Neural cell (in vitro differentiated cells): ENCODE results near the gene TREML1. TPM values are rescaled to one million over a fixed set of nuclear protein-coding genes. Genes with fewer than 3 reads are reported as not detected.

ENCODE experiments used
- H2AFZ ChIP-seq: fragments of 200-600, 300-800 bp; sonication (generic), shearing (Covaris generic); 2 replicates; pipeline ENCODE4 v1.6.0; 2014; ENCODE audit warnings: low read depth, mild to moderate bottlenecking, antibody characterized with exemption, low read length, moderate library complexity
- H3F3A ChIP-seq: fragments of 200-600 bp; shearing (Covaris generic); 2 replicates; pipeline ENCODE4 v1.6.1; 2016; ENCODE audit warnings: mild to moderate bottlenecking, moderate library complexity, mixed read lengths, antibody characterized with exemption, low read length; ENCODE audit not compliant: insufficient read depth, poor library complexity, severe bottlenecking
- H3K27ac ChIP-seq: fragments of 200-600, 300-800 bp; sonication (generic), shearing (Covaris generic); 2 replicates; pipeline ENCODE4 v1.5.1; 2014; ENCODE audit warnings: mild to moderate bottlenecking, low read length, moderate library complexity
- H3K27me3 ChIP-seq: fragments of 300-800, 200-600 bp; sonication (generic), shearing (Covaris generic); 2 replicates; pipeline ENCODE4 v1.6.0; 2014; ENCODE audit warnings: mild to moderate bottlenecking, low read depth, low read length, moderate library complexity; ENCODE audit not compliant: insufficient read depth
- H3K36me3 ChIP-seq: fragments of 300-800, 200-600 bp; sonication (generic), shearing (Covaris generic); 2 replicates; pipeline ENCODE4 v1.5.1; 2014; ENCODE audit warnings: mild to moderate bottlenecking, antibody characterized with exemption, low read length, moderate library complexity; ENCODE audit not compliant: insufficient read depth
- H3K4me2 ChIP-seq: fragments of 300-800, 200-600 bp; sonication (generic), shearing (Covaris generic); 2 replicates; pipeline ENCODE4 v1.6.0; 2014; ENCODE audit warnings: mild to moderate bottlenecking, low read length
- H3K4me3 ChIP-seq: fragments of 300-800, 200-600 bp; sonication (generic), shearing (Covaris generic); 2 replicates; pipeline ENCODE4 v1.5.1; 2014; ENCODE audit warnings: mild to moderate bottlenecking, low read length, moderate library complexity
- H3K79me2 ChIP-seq: fragments of 200-600 bp; shearing (Covaris generic); replicated peaks from 2 replicates; pipeline ENCODE4 v1.6.0; 2014; ENCODE audit warnings: mild to moderate bottlenecking, low read length, moderate library complexity; ENCODE audit not compliant: insufficient read depth
- H3K9ac ChIP-seq: fragments of 300-800, 200-600 bp; sonication (generic), shearing (Covaris generic); 2 replicates; pipeline ENCODE4 v1.6.1; 2016; ENCODE audit warnings: mild to moderate bottlenecking, low read length, mixed read lengths
- H3K9me2 ChIP-seq: fragments of 200-600 bp; shearing (Covaris generic); 2 replicates; pipeline ENCODE4 v1.6.1; 2016; ENCODE audit warnings: mild to moderate bottlenecking, low read length, mixed read lengths; ENCODE audit not compliant: insufficient read depth
- H3K9me3 ChIP-seq: fragments of 200-600, 300-800 bp; sonication (generic), shearing (Covaris generic); 2 replicates; pipeline ENCODE4 v1.6.1; 2016; ENCODE audit warnings: mild to moderate bottlenecking, mixed run types, low read length, moderate library complexity, mixed read lengths
- H4K20me1 ChIP-seq: fragments of 200-600 bp; shearing (Covaris generic); 2 replicates; pipeline ENCODE4 v1.6.1; 2016; ENCODE audit warnings: mild to moderate bottlenecking, mixed run types; ENCODE audit not compliant: insufficient read depth
- CTCF ChIP-seq: fragments of 450-650 bp; IDR thresholded peaks from 2 replicates; pipeline ENCODE4 v1.5.1; 2014; ENCODE audit warnings: antibody characterized with exemption, mild to moderate bottlenecking, moderate library complexity; ENCODE audit not compliant: poor library complexity, severe bottlenecking
- EP300 ChIP-seq: fragments of 450-650 bp; conservative IDR thresholded peaks from 2 replicates; pipeline ENCODE4 v1.6.1; 2014; ENCODE audit warnings: antibody characterized with exemption, mild to moderate bottlenecking, moderate library complexity; ENCODE audit not compliant: poor library complexity, severe bottlenecking
- EZH2 ChIP-seq: fragments of 200-600, 300-800 bp; shearing (Covaris generic), sonication (generic); IDR thresholded peaks from 2 replicates; pipeline ENCODE4 v1.6.1; 2014; ENCODE audit warnings: antibody characterized with exemption, low read length, borderline replicate concordance, mild to moderate bottlenecking; ENCODE audit not compliant: insufficient read depth, poor library complexity, severe bottlenecking
- MXI1 ChIP-seq: fragments of 450-650 bp; conservative IDR thresholded peaks from 2 replicates; pipeline ENCODE4 v1.6.1; 2014; ENCODE audit warnings: antibody characterized with exemption, mild to moderate bottlenecking; ENCODE audit not compliant: poor library complexity, severe bottlenecking
- POLR2AphosphoS5 ChIP-seq: IDR thresholded peaks from 2 replicates; pipeline ENCODE4 v1.6.1; 2012
- RAD21 ChIP-seq: fragments of 450-650 bp; conservative IDR thresholded peaks from 2 replicates; pipeline ENCODE4 v1.6.1; 2014; ENCODE audit warnings: antibody characterized with exemption, mild to moderate bottlenecking, moderate library complexity
- REST ChIP-seq: IDR thresholded peaks from 2 replicates; pipeline ENCODE4 v1.6.1; 2012; ENCODE audit warnings: borderline replicate concordance
- SMC3 ChIP-seq: fragments of 450-650 bp; conservative IDR thresholded peaks from 2 replicates; pipeline ENCODE4 v1.6.1; 2014; ENCODE audit warnings: antibody characterized with exemption, mild to moderate bottlenecking, moderate library complexity; ENCODE audit not compliant: poor library complexity
- TAF1 ChIP-seq: IDR thresholded peaks from 2 replicates; pipeline ENCODE4 v1.6.1; 2012; ENCODE audit warnings: low read depth
- polyA plus RNA-seq: library from polyadenylated mRNA; depleted of rRNA; stranded (reverse); fragments of >200 nt; gene quantifications from 2 replicates; pipeline ENCODE4 v1.2.3, GENCODE V29; 2014

TREML1 gene
- polyA plus RNA-seq, 1 donor from 2014 or later, result not detected

DNA sequence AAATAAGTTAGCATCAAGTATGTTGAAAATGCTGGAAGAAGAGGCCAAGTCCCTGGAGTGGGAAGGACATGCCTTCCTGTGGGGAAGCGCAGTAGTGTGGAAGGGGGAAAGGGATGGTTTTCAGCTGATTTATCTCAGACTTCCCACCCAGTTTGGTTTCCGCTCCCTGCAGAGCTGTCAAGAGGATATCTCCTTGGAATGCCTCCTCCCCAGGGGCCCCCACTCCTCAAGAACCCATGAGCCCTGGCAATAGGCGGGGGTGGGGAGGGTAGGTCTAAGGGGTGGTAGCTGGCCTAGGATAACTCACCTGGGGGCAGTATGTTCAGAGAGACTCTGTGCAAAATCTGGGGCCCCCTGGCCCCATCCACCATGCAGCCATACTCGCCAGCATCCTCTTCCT, 696 bp downstream of the TREML1 start:
- H3K4me2 ChIP-seq, result no peak overlapping the region
- no peak overlapping the region for H3K4me3 ChIP-seq
- no peak overlapping the region for H2AFZ ChIP-seq
- no peaks in the 10 kb centered on the region for H3K27me3 ChIP-seq
- no peaks in the 10 kb centered on the region for H3K9me3 ChIP-seq
- no peak overlapping the region for H3K27ac ChIP-seq
- no peaks in the 10 kb centered on the region for H3F3A ChIP-seq
- TF ChIP-seq CTCF, result no peak
- TF ChIP-seq SMC3, result no peak
- no peak for TF ChIP-seq EP300
- TF ChIP-seq MXI1, result no peak
- TF ChIP-seq TAF1, result no peak
- no peak for TF ChIP-seq EZH2
- no peak for TF ChIP-seq POLR2AphosphoS5
- TF ChIP-seq REST, result no peak
- no peak for TF ChIP-seq RAD21
- no peaks in the 10 kb centered on the region for H3K36me3 ChIP-seq
- no peaks in the 10 kb centered on the region for H3K9me2 ChIP-seq
- H4K20me1 ChIP-seq, result no peaks in the 10 kb centered on the region
- H3K9ac ChIP-seq, result no peak overlapping the region
- no peaks in the 10 kb centered on the region for H3K79me2 ChIP-seq

DNA sequence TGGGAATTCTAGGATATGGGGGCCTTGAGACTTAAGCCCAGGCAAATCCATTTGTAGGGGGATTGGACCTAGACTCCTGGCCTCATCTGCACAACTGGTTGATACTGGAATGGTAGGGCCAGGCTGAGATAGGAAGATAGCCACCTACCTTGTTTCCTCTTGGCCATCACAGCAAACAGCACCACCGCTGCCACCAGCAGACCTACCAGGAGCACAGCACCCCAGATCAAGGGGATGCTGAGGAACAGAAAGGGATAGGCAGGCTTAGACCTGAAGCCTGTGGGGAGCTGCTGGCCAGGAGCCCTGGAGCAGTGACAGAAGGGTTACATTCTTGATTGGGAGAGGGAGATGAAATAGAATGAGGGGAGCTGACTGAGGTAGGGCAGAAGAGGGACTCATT, 3.5 kb downstream of the TREML1 start:
- Histone ChIP-seq H3K4me2 (no peak overlapping the region), H3K79me2 (no peaks in the 10 kb centered on the region), H3K9me2 (no peaks in the 10 kb centered on the region), H3K36me3 (no peaks in the 10 kb centered on the region), H3K9ac (no peak overlapping the region), H4K20me1 (no peaks in the 10 kb centered on the region), H3K9me3 (no peaks in the 10 kb centered on the region), H3K4me3 (no peak overlapping the region), H3K27ac (no peak overlapping the region), H3F3A (no peaks in the 10 kb centered on the region), H3K27me3 (no peaks in the 10 kb centered on the region), H2AFZ (no peak overlapping the region)
- no peak for TF ChIP-seq POLR2AphosphoS5

DNA sequence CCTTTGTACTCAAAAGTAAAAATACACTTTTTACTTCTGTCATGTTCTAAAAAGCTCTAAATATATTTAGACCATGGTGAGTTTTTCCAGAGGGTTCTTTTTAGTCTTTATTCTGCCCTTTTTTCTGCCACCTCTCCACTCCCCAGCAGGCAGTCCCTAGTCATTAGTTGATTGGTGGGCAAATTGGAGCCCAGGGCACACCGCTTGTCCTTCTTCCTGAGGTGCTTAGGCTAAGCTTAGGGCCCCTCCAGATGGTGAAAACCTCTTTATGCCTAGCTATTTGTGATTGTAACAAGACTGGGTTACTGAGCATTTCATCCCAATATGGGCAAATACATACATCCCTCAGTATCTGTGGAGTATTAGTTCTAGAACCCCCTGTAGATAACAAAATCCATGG, 6.2 kb downstream of the TREML1 start:
- Histone ChIP-seq H3K4me3 (no peak overlapping the region), H3K36me3 (no peaks in the 10 kb centered on the region), H3F3A (no peaks in the 10 kb centered on the region), H3K4me2 (no peak overlapping the region), H3K79me2 (no peaks in the 10 kb centered on the region), H3K27ac (no peak overlapping the region), H3K9me3 (no peaks in the 10 kb centered on the region), H2AFZ (no peak overlapping the region), H4K20me1 (no peaks in the 10 kb centered on the region), H3K27me3 (no peaks in the 10 kb centered on the region), H3K9me2 (no peaks in the 10 kb centered on the region), H3K9ac (no peak overlapping the region)
- no peak for TF ChIP-seq REST
- no peak for TF ChIP-seq POLR2AphosphoS5
- no peak for TF ChIP-seq SMC3
- no peak for TF ChIP-seq TAF1
- no peak for TF ChIP-seq EZH2
